MM.1S (cell line): ENCODE measurements around the gene TACR2.

Experiments
- DNase-seq: peaks from one replicate; pipeline ENCODE4 v3.0.0-alpha.2; 2015
- H2AFZ ChIP-seq: fragments of 300-600 bp; sonication (generic); 2 replicates; pipeline ENCODE4 v1.6.0; 2016; ENCODE audit warnings: antibody characterized with exemption, low read length
- H3F3A ChIP-seq: fragments of 300-600 bp; sonication (generic); 2 replicates; pipeline ENCODE4 v1.6.1; 2016; ENCODE audit warnings: mild to moderate bottlenecking, antibody characterized with exemption, low read length, moderate library complexity, mixed read lengths; ENCODE audit not compliant: insufficient read depth
- H3K27ac ChIP-seq: fragments of 300-600 bp; sonication (generic); 2 replicates; pipeline ENCODE4 v1.5.1; 2016; ENCODE audit warnings: mild to moderate bottlenecking, low read length
- H3K27me3 ChIP-seq: fragments of 300-600 bp; sonication (generic); replicated peaks from 2 replicates; pipeline ENCODE4 v1.6.0; 2016; ENCODE audit warnings: low read length; ENCODE audit not compliant: insufficient read depth
- H3K36me3 ChIP-seq: fragments of 300-600 bp; sonication (generic); replicated peaks from 2 replicates; pipeline ENCODE4 v1.6.1; 2016; ENCODE audit warnings: mild to moderate bottlenecking, low read length, mixed read lengths; ENCODE audit not compliant: insufficient read depth
- H3K4me1 ChIP-seq: fragments of 300-600 bp; sonication (generic); 2 replicates; pipeline ENCODE4 v1.6.1; 2016; ENCODE audit warnings: low read length, mixed read lengths
- H3K4me2 ChIP-seq: fragments of 300-600 bp; sonication (generic); 2 replicates; pipeline ENCODE4 v1.6.0; 2016; ENCODE audit warnings: low read depth, low read length
- H3K4me3 ChIP-seq: fragments of 300-600 bp; sonication (generic); 2 replicates; pipeline ENCODE4 v1.5.1; 2016; ENCODE audit warnings: low read length, mixed read lengths
- H3K79me2 ChIP-seq: fragments of 300-600 bp; sonication (generic); 2 replicates; pipeline ENCODE4 v1.6.1; 2016; ENCODE audit warnings: mixed run types, low read length, mixed read lengths
- H3K9ac ChIP-seq: fragments of 300-600 bp; sonication (generic); 2 replicates; pipeline ENCODE4 v1.6.1; 2016; ENCODE audit warnings: low read length, mixed read lengths
- H3K9me2 ChIP-seq: fragments of 300-600 bp; sonication (generic); replicated peaks from 2 replicates; pipeline ENCODE4 v1.6.1; 2016; ENCODE audit warnings: mild to moderate bottlenecking, low read length, mixed read lengths; ENCODE audit not compliant: insufficient read depth
- H3K9me3 ChIP-seq: fragments of 300-600 bp; sonication (generic); replicated peaks from 2 replicates; pipeline ENCODE4 v1.6.1; 2016; ENCODE audit warnings: mild to moderate bottlenecking, low read length, mixed read lengths; ENCODE audit not compliant: insufficient read depth
- H4K20me1 ChIP-seq: fragments of 300-600 bp; sonication (generic); 2 replicates; pipeline ENCODE4 v1.6.1; 2016; ENCODE audit warnings: mild to moderate bottlenecking, low read length, moderate library complexity, mixed read lengths; ENCODE audit not compliant: insufficient read depth
- EZH2 ChIP-seq: fragments of 300-600 bp; sonication (generic); optimal IDR thresholded peaks from 2 replicates; pipeline ENCODE3; 2017; ENCODE audit warnings: low read depth, mild to moderate bottlenecking, antibody characterized with exemption, low read length, mixed read lengths
- EZH2phosphoT487 ChIP-seq: fragments of 300-600 bp; sonication (generic); IDR thresholded peaks from 2 replicates; pipeline ENCODE4 v1.6.1; 2018; ENCODE audit warnings: antibody characterized with exemption, low read length
- TF ChIP-seq, protein P1 (sequence below): fragments of 300-600 bp; sonication (generic); IDR thresholded peaks from 2 replicates; pipeline ENCODE4 v1.5.1; 2016; ENCODE audit warnings: antibody characterized with exemption, low read length, mixed read lengths

Gene TACR2

DNA sequence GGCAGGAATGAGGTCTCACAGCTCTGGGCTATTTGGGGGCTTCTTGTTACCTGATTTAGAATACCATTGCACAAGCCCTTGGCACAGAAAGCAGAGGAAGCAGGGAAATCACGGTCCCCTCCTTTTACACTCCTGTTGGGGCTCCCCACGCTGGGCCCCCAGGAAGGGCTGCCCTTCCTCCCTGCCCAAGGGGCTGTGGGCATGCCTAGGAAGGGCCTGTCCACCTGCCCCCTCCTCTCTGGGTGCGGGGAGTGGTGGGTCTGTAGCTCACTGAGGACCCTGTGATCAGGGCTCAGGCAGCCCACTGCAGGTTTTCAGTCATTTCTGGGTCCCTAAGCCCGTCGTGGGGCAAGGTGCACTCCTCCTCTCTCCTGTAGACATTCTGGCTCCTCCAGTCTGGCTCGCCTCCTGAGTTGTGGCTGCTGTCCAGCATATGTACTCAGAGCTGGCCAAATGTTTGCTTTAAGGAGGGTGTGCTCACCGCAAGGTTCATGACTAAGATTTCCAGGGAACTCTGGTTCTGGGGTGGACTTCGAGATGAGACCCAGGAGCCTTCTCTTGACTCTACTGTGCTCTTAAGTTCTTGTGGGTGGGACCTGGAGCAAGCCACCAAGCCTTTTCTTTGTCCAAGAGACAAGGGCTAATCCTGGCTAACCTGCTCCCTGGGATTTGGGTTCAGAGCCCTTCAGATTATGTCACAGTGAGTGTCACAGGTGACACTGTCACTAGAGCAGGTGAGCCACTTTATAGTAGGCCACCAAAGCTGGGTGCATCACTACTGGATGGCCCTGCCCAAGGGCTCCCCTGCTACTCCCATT is 56.0 kb downstream of the TACR2 start:
- Histone ChIP-seq H3K9ac (no peak overlapping the region), H3K4me3 (no peak overlapping the region), H4K20me1 (no peaks in the 10 kb centered on the region), H3K27ac (no peak overlapping the region), H2AFZ (no peak overlapping the region), H3K9me3 (no peaks in the 10 kb centered on the region), H3F3A (no peaks in the 10 kb centered on the region), H3K27me3 (no peaks in the 10 kb centered on the region), H3K9me2 (no peaks in the 10 kb centered on the region), H3K4me2 (no peak overlapping the region), H3K79me2 (no peaks in the 10 kb centered on the region), H3K4me1 (no peaks in the 10 kb centered on the region), H3K36me3 (no peaks in the 10 kb centered on the region)
- no peak for DNase-seq
- no peak for TF ChIP-seq EZH2phosphoT487
- TF ChIP-seq, protein P1, sequence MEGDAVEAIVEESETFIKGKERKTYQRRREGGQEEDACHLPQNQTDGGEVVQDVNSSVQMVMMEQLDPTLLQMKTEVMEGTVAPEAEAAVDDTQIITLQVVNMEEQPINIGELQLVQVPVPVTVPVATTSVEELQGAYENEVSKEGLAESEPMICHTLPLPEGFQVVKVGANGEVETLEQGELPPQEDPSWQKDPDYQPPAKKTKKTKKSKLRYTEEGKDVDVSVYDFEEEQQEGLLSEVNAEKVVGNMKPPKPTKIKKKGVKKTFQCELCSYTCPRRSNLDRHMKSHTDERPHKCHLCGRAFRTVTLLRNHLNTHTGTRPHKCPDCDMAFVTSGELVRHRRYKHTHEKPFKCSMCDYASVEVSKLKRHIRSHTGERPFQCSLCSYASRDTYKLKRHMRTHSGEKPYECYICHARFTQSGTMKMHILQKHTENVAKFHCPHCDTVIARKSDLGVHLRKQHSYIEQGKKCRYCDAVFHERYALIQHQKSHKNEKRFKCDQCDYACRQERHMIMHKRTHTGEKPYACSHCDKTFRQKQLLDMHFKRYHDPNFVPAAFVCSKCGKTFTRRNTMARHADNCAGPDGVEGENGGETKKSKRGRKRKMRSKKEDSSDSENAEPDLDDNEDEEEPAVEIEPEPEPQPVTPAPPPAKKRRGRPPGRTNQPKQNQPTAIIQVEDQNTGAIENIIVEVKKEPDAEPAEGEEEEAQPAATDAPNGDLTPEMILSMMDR, result no peak
- TF ChIP-seq EZH2, result no peak

DNA sequence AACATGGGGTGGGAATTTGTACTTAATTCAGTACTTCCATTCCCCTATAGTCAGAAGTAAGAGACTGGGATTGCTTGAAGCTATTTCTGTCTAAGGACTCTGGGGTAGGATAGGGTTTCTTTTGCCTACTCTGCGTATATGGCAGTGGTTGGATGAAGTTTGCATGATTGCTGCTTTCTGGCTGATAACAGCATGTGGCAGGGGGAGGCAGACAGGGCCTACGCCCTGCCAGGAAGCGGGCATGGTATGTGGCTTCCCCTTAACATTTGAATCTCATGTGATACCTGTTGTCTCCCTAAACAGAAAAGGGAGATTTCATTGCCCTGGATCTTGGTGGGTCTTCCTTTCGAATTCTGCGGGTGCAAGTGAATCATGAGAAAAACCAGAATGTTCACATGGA is 57.1 kb downstream of the TACR2 start:
- no peaks in the 10 kb centered on the region for H3K4me1 ChIP-seq
- no peaks in the 10 kb centered on the region for H3K27me3 ChIP-seq
- no peak overlapping the region for H3K4me2 ChIP-seq
- no peak overlapping the region for H3K9ac ChIP-seq
- H3K36me3 ChIP-seq, result no peaks in the 10 kb centered on the region
- no peak overlapping the region for H2AFZ ChIP-seq
- H4K20me1 ChIP-seq, result no peaks in the 10 kb centered on the region
- H3F3A ChIP-seq, result no peaks in the 10 kb centered on the region
- no peak overlapping the region for H3K27ac ChIP-seq
- TF ChIP-seq EZH2phosphoT487, result no peak
- TF ChIP-seq, protein P1, result no peak
- no peak overlapping the region for H3K4me3 ChIP-seq
- DNase-seq, result no peak
- no peaks in the 10 kb centered on the region for H3K9me2 ChIP-seq
- no peaks in the 10 kb centered on the region for H3K9me3 ChIP-seq
- no peaks in the 10 kb centered on the region for H3K79me2 ChIP-seq

DNA sequence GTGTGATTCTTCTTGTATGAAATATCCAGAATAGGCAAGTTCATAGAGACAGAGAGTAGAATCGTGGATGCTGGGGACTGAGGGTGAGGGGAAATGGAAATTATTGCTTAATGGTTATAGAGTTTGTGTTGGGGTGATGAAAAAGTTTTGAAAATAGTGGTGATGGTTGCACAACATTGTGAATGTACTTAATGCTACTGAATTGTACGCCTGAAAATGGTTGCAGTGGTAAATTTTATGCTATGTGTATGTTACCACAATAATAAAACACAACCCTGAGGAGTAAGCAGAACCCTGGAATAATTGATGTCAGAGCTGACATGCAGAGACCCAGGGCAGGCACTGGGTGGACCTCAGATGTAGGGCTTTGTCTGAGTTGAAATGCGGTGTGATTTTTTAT is 57.6 kb downstream of the TACR2 start:
- DNase-seq, result no peak

More for the DNA sequence above, 57.6 kb downstream of the TACR2 start:
- Histone ChIP-seq H3K9me2 (no peaks in the 10 kb centered on the region), H3K36me3 (no peaks in the 10 kb centered on the region), H3K27me3 (no peaks in the 10 kb centered on the region), H4K20me1 (no peaks in the 10 kb centered on the region), H3F3A (no peaks in the 10 kb centered on the region), H3K4me3 (no peak overlapping the region), H3K4me1 (no peaks in the 10 kb centered on the region), H3K4me2 (no peak overlapping the region), H3K9me3 (no peaks in the 10 kb centered on the region), H3K9ac (no peak overlapping the region), H3K27ac (no peak overlapping the region), H3K79me2 (no peaks in the 10 kb centered on the region), H2AFZ (no peak overlapping the region)
- TF ChIP-seq EZH2 (no peak), EZH2phosphoT487 (no peak)
- TF ChIP-seq, protein P1, result no peak
